ENCODE measurements around the gene NTRK3. TPM values are rescaled to one million over a fixed set of nuclear protein-coding genes. Genes with fewer than 3 reads are reported as not detected.

The NTRK3 gene
- total and polyA plus RNA-seq, 2 of the 13 experiments (the other 11 are each of a cell fraction or from before 2014, with no cell fraction given) = not detected

DNA sequence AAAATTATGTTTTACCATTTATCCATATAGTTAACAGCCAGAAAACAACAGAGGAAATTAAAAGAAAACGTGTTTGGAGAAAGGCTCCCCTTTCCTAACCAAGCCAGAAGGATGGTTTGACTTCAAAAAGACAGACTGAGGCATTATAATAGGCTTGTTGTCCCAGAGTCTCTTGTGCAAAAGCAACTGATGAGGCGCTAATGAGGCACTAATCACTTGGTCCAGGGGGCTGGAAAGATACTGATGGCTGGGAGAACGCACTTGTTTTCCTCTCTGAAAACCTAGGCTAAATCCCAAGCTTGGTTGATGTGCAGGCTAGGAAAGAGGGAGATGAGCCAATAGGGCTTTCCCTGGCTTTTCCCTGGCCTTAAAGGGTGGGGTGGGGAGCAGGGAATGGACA is 389.6 kb downstream of the NTRK3 start:
- in situ Hi-C loops (cut with HindIII; ENCODE audit: extremely low pct_ligation_motif_present, low pct_unique_long_range_greater_than_20kb) (no loop called here), intact Hi-C loops (cut with micrococcal nuclease; ENCODE audit: unreplicated experiment) (no loop called here)
- Histone ChIP-seq H3K9me3 (ENCODE audit: low read length) (peaks cover 91% of the 10 kb centered on the region), H3K36me3 (replicated peaks in 1 of 2; ENCODE audit: control insufficient read depth in 1 of 2, insufficient read depth in 2 of 2, low read length in 2 of 2) (no peaks in the 10 kb centered on the region), H4K20me1 (ENCODE audit: insufficient read depth, low read length) (no peaks in the 10 kb centered on the region), H2AFZ (ENCODE audit: low read length) (no peak overlapping the region), H3K27ac (ENCODE audit: extremely low read length, insufficient read depth, low read length) (no peak overlapping the region), H3K27me3 (ENCODE audit: control insufficient read depth in 1 of 2, insufficient read depth in 2 of 2, low read length in 2 of 2) (no peaks in the 10 kb centered on the region), H3K9ac (ENCODE audit: insufficient read depth, low read depth, low read length) (no peak overlapping the region), H3K4me3 (replicated peaks in 1 of 3; ENCODE audit: insufficient read depth in 1 of 3, low read depth in 2 of 3, low read length in 3 of 3) (no peak overlapping the region), H3K79me2 (ENCODE audit: insufficient read depth, low read length) (no peaks in the 10 kb centered on the region), H3K4me1 (ENCODE audit: insufficient read depth, low read length) (no peaks in the 10 kb centered on the region), H3K4me2 (ENCODE audit: low read depth, low read length) (no peak overlapping the region)
- ATAC-seq = no peak
- ChIA-PET POLR2A (no interaction called here), CTCF (ENCODE audit: low intra/inter-chr PET ratio, low total read pairs) (no interaction called here)
- BruUV-seq (replicated peaks) = no TSS peak
- DNase-seq (ENCODE audit: low spot score) = no peak
- FAIRE-seq = no peak
- 23% methylated on average over 3 of the region's 3 CpGs for WGBS (ENCODE audit: low lambda C conversion rate)
- TF ChIP-seq PHB2 (IDR thresholded peaks at IDR 0.05; ENCODE audit: partially characterized antibody) = no peak
- TF ChIP-seq, protein P1, sequence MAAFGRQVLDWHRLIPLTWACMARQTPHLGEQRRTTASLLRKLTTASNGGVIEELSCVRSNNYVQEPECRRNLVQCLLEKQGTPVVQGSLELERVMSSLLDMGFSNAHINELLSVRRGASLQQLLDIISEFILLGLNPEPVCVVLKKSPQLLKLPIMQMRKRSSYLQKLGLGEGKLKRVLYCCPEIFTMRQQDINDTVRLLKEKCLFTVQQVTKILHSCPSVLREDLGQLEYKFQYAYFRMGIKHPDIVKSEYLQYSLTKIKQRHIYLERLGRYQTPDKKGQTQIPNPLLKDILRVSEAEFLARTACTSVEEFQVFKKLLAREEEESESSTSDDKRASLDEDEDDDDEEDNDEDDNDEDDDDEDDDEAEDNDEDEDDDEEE (CRISPR knock-in tag; IDR thresholded peaks at IDR 0.05) = no peak
- TF ChIP-seq U2AF1 (optimal IDR thresholded peaks at IDR 0.05; ENCODE audit: low read depth, low read length) = no peak
- TF ChIP-seq, protein P2, sequence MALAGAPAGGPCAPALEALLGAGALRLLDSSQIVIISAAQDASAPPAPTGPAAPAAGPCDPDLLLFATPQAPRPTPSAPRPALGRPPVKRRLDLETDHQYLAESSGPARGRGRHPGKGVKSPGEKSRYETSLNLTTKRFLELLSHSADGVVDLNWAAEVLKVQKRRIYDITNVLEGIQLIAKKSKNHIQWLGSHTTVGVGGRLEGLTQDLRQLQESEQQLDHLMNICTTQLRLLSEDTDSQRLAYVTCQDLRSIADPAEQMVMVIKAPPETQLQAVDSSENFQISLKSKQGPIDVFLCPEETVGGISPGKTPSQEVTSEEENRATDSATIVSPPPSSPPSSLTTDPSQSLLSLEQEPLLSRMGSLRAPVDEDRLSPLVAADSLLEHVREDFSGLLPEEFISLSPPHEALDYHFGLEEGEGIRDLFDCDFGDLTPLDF (CRISPR knock-in tag; IDR thresholded peaks at IDR 0.05) = no peak
- no peak for TF ChIP-seq SP1 (IDR thresholded peaks at IDR 0.05)
- TF ChIP-seq SP1 (CRISPR knock-in tag; IDR thresholded peaks at IDR 0.05) = no peak
- TF ChIP-seq, protein P3, sequence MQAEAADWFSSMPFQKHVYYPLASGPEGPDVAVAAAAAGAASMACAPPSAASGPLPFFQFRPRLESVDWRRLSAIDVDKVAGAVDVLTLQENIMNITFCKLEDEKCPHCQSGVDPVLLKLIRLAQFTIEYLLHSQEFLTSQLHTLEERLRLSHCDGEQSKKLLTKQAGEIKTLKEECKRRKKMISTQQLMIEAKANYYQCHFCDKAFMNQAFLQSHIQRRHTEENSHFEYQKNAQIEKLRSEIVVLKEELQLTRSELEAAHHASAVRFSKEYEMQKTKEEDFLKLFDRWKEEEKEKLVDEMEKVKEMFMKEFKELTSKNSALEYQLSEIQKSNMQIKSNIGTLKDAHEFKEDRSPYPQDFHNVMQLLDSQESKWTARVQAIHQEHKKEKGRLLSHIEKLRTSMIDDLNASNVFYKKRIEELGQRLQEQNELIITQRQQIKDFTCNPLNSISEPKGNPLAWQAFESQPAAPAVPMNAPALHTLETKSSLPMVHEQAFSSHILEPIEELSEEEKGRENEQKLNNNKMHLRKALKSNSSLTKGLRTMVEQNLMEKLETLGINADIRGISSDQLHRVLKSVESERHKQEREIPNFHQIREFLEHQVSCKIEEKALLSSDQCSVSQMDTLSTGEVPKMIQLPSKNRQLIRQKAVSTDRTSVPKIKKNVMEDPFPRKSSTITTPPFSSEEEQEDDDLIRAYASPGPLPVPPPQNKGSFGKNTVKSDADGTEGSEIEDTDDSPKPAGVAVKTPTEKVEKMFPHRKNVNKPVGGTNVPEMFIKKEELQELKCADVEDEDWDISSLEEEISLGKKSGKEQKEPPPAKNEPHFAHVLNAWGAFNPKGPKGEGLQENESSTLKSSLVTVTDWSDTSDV (CRISPR knock-in tag; IDR thresholded peaks at IDR 0.05) = no peak
- TF ChIP-seq, protein P4, sequence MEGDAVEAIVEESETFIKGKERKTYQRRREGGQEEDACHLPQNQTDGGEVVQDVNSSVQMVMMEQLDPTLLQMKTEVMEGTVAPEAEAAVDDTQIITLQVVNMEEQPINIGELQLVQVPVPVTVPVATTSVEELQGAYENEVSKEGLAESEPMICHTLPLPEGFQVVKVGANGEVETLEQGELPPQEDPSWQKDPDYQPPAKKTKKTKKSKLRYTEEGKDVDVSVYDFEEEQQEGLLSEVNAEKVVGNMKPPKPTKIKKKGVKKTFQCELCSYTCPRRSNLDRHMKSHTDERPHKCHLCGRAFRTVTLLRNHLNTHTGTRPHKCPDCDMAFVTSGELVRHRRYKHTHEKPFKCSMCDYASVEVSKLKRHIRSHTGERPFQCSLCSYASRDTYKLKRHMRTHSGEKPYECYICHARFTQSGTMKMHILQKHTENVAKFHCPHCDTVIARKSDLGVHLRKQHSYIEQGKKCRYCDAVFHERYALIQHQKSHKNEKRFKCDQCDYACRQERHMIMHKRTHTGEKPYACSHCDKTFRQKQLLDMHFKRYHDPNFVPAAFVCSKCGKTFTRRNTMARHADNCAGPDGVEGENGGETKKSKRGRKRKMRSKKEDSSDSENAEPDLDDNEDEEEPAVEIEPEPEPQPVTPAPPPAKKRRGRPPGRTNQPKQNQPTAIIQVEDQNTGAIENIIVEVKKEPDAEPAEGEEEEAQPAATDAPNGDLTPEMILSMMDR (CRISPR knock-in tag; IDR thresholded peaks at IDR 0.05) = no peak
- TF ChIP-seq, protein P5, sequence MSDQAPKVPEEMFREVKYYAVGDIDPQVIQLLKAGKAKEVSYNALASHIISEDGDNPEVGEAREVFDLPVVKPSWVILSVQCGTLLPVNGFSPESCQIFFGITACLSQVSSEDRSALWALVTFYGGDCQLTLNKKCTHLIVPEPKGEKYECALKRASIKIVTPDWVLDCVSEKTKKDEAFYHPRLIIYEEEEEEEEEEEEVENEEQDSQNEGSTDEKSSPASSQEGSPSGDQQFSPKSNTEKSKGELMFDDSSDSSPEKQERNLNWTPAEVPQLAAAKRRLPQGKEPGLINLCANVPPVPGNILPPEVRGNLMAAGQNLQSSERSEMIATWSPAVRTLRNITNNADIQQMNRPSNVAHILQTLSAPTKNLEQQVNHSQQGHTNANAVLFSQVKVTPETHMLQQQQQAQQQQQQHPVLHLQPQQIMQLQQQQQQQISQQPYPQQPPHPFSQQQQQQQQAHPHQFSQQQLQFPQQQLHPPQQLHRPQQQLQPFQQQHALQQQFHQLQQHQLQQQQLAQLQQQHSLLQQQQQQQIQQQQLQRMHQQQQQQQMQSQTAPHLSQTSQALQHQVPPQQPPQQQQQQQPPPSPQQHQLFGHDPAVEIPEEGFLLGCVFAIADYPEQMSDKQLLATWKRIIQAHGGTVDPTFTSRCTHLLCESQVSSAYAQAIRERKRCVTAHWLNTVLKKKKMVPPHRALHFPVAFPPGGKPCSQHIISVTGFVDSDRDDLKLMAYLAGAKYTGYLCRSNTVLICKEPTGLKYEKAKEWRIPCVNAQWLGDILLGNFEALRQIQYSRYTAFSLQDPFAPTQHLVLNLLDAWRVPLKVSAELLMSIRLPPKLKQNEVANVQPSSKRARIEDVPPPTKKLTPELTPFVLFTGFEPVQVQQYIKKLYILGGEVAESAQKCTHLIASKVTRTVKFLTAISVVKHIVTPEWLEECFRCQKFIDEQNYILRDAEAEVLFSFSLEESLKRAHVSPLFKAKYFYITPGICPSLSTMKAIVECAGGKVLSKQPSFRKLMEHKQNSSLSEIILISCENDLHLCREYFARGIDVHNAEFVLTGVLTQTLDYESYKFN (CRISPR knock-in tag; conservative IDR thresholded peaks at IDR 0.05) = no peak
- no peak for TF ChIP-seq SPEN (CRISPR knock-in tag; IDR thresholded peaks at IDR 0.05; ENCODE audit: low read depth)
- TF ChIP-seq MTA3 (CRISPR knock-in tag; IDR thresholded peaks at IDR 0.05) = no peak
- TF ChIP-seq CEBPB (IDR thresholded peaks at IDR 0.05; ENCODE audit: borderline replicate concordance, low read depth, low read length) = no peak
- no peak for TF ChIP-seq ZNF451 (CRISPR knock-in tag; IDR thresholded peaks at IDR 0.05)
- TF ChIP-seq ADNP (CRISPR knock-in tag; IDR thresholded peaks at IDR 0.05) = no peak
